B cell (primary cell): Measurements from ENCODE around the gene RAI14. TPM values are rescaled to one million over a fixed set of nuclear protein-coding genes. Genes with fewer than 3 reads are reported as not detected.

Experiments
- ATAC-seq: fragments of 200-7000 bp; cut with Tn5 transposase; one replicate; pipeline ENCODE4 v1.10.0; 2021; ENCODE audit warnings: low read depth, mild to moderate bottlenecking, moderate number of reproducible peaks, moderate library complexity
- CTCF ChIA-PET: fragments of 350-600 bp; sonication (Branson Sonifier 250); formaldehyde crosslinking; loops from one replicate; lab custom pipeline; 2021; ENCODE audit warnings: antibody characterized with exemption, inconsistent platforms; lab: Charles Lee
- POLR2A ChIA-PET: fragments of 350-600 bp; sonication (Branson Sonifier 250); formaldehyde crosslinking; loops from one replicate; lab custom pipeline; 2021; ENCODE audit warnings: antibody characterized with exemption; lab: Charles Lee
- DNase-seq: peaks from one replicate; pipeline ENCODE4 v3.0.0; 2013
- H2AFZ ChIP-seq: 2 replicates; pipeline ENCODE4 v1.6.1; 2012; ENCODE audit warnings: mild to moderate bottlenecking, low read depth, low read length; ENCODE audit not compliant: insufficient read depth, poor library complexity, severe bottlenecking
- H3K27ac ChIP-seq, 2 donors: 1 replicate in 1 of 2; 2 replicates in 1 of 2; pipeline ENCODE4 v1.5.1; 2012 to 2013; ENCODE audit warnings: low read length in 2 of 2, mild to moderate bottlenecking in 2 of 2, moderate library complexity in 1 of 2
- H3K27me3 ChIP-seq, 4 experiments: fragments of 200-600 bp in 1 of 4; sonication (generic) in 1 of 4; replicated peaks in 1 of 4; 1 replicate in 2 of 4; 2 replicates in 2 of 4; pipeline versions ENCODE4 v1.6.1 to v1.7.0; 2013 to 2016; ENCODE audit warnings: low read length in 3 of 4, mild to moderate bottlenecking in 2 of 4, mixed read lengths in 1 of 4, moderate library complexity in 1 of 4; ENCODE audit not compliant: insufficient read depth in 4 of 4, control insufficient read depth in 3 of 4; ENCODE audit errors: control extremely low read depth in 1 of 4
- H3K36me3 ChIP-seq, 2 experiments: replicated peaks in 1 of 2; 1 replicate in 1 of 2; 2 replicates in 1 of 2; pipeline versions ENCODE4 v1.6.1 to v1.7.1; 2013; ENCODE audit warnings: low read length in 1 of 2; ENCODE audit not compliant: insufficient read depth in 2 of 2, control insufficient read depth in 1 of 2; ENCODE audit errors: control extremely low read depth in 1 of 2, extremely low read depth in 1 of 2
- H3K4me1 ChIP-seq, 2 donors: fragments of 200-600 bp in 1 of 2; sonication (generic) in 1 of 2; 1 replicate in 1 of 2; 2 replicates in 1 of 2; pipeline versions ENCODE4 v1.5.1 to v1.6.1; 2013 to 2017; ENCODE audit warnings: low read length in 2 of 2; ENCODE audit not compliant: control insufficient read depth in 2 of 2, insufficient read depth in 2 of 2
- H3K4me2 ChIP-seq: replicated peaks from 2 replicates; pipeline ENCODE3; 2012; ENCODE audit warnings: mild to moderate bottlenecking, low read depth, low read length; ENCODE audit not compliant: poor library complexity, severe bottlenecking
- H3K4me3 ChIP-seq, 5 experiments: fragments of 200-600 bp in 1 of 5; sonication (generic) in 1 of 5; 1 replicate in 3 of 5; 2 replicates in 2 of 5; pipeline versions ENCODE4 v1.5.1 to v1.7.0; 2011 to 2016; ENCODE audit warnings: low read length in 4 of 5, mild to moderate bottlenecking in 4 of 5, low read depth in 2 of 5, control low read depth in 1 of 5, moderate library complexity in 1 of 5; ENCODE audit not compliant: insufficient read depth in 1 of 5; ENCODE audit errors: control extremely low read depth in 1 of 5, extremely low read depth in 1 of 5
- H3K79me2 ChIP-seq: fragments of 200-600 bp; sonication (generic); one replicate; pipeline ENCODE4 v1.6.0; 2016; ENCODE audit warnings: low read length; ENCODE audit not compliant: control insufficient read depth, insufficient read depth
- H3K9ac ChIP-seq: fragments of 200-600 bp; sonication (generic); 2 replicates; pipeline ENCODE4 v1.6.1; 2017; ENCODE audit warnings: mild to moderate bottlenecking, low read length, moderate library complexity
- H3K9me3 ChIP-seq, 3 donors: one replicate each; pipeline versions ENCODE4 v1.6.1 to v1.7.1; 2013; ENCODE audit warnings: low read length in 2 of 3; ENCODE audit not compliant: control insufficient read depth in 2 of 3, insufficient read depth in 1 of 3; ENCODE audit errors: control extremely low read depth in 1 of 3
- H4K20me1 ChIP-seq: 2 replicates; pipeline ENCODE4 v1.6.0; 2012; ENCODE audit warnings: mild to moderate bottlenecking, low read length; ENCODE audit not compliant: insufficient read depth, control insufficient read depth, poor library complexity, severe bottlenecking
- H3K27ac Mint-ChIP-seq: one replicate; pipeline ENCODE4 v1.8.0; 2021; ENCODE audit warnings: mixed read lengths
- H3K27me3 Mint-ChIP-seq: one replicate; pipeline ENCODE4 v1.8.0; 2021; ENCODE audit warnings: mixed read lengths
- H3K4me1 Mint-ChIP-seq: one replicate; pipeline ENCODE4 v1.8.0; 2021; ENCODE audit warnings: mixed read lengths
- H3K4me3 Mint-ChIP-seq: one replicate; pipeline ENCODE4 v1.8.0; 2021; ENCODE audit warnings: mixed read lengths
- H3K9me3 Mint-ChIP-seq: one replicate; pipeline ENCODE4 v1.8.0; 2022; ENCODE audit warnings: mixed read lengths; ENCODE audit not compliant: insufficient read depth
- CTCF ChIP-seq: fragments of 200-600 bp; IDR thresholded peaks from one replicate; pipeline ENCODE4 v1.8.0; 2022; ENCODE audit warnings: antibody characterized with exemption, mild to moderate bottlenecking
- EZH2 ChIP-seq: IDR thresholded peaks from 2 replicates; pipeline ENCODE4 v1.6.1; 2012; ENCODE audit warnings: borderline replicate concordance, low read depth, mild to moderate bottlenecking, moderate library complexity, low read length; ENCODE audit not compliant: insufficient read depth, poor library complexity, severe bottlenecking
- WGBS: methylation state at CpG from one replicate; pipeline ENCODE4 v1.1.5; 2013; ENCODE audit warnings: missing lambda C conversion rate; ENCODE audit not compliant: insufficient coverage; 5-methylcytosine and 5-hydroxymethylcytosine counted together
- intact Hi-C: fragments of 100-400 bp; cut with micrococcal nuclease; formaldehyde crosslinking; loops from one replicate; pipeline ENCODE4 v1.10.0; 2022
- polyA plus RNA-seq: library from polyadenylated mRNA; depleted of rRNA; stranded (reverse); fragments of >200 nt; gene quantifications from 2 replicates; pipeline ENCODE4 v1.2.3, GENCODE V29; 2012
- total RNA-seq, 2 donors: library from RNA; stranded (reverse); fragments of 120-200 nt in 1 of 2; gene quantifications; 1 replicate in 1 of 2; 2 replicates in 1 of 2; pipeline versions ENCODE4 v1.2.3 to v1.2.4, GENCODE V29; 2013 to 2022

RAI14 gene
- total and polyA plus RNA-seq, 2 donors (not counting 1 experiment from before 2014, with no cell fraction given), result 0.55 to 1.9 TPM

GRCh38 chr5:34755926-34756325, 99.8 kb downstream of the RAI14 start:
- Histone ChIP-seq H3K36me3 (no peaks in the 10 kb centered on the region), H3K9ac (no peak overlapping the region), H3K27ac (no peak overlapping the region), H3K27me3 (no peaks in the 10 kb centered on the region), H4K20me1 (no peaks in the 10 kb centered on the region), H3K79me2 (no peaks in the 10 kb centered on the region), H3K4me3 (no peak overlapping the region), H3K9me3 (no peaks in the 10 kb centered on the region), H3K4me2 (no peak overlapping the region), H2AFZ (no peak overlapping the region), H3K4me1 (no peaks in the 10 kb centered on the region)
- no peak for TF ChIP-seq EZH2
- Mint-ChIP-seq H3K4me3 (no peak overlapping the region), H3K4me1 (peaks cover 2% of the 10 kb centered on the region), H3K27ac (no peak overlapping the region), H3K9me3 (no peaks in the 10 kb centered on the region), H3K27me3 (no peaks in the 10 kb centered on the region)
- ChIA-PET CTCF (no interaction called here), POLR2A (no interaction called here)
- intact Hi-C loops, result no loop called here
- DNase-seq (no peak), ATAC-seq (no peak)
- no CpG with 5 or more reads among the region's 4 CpGs for WGBS

- 95% methylated on average over 11 of the region's 20 CpGs for WGBS
- H4K20me1 ChIP-seq, result no peaks in the 10 kb centered on the region
- TF ChIP-seq CTCF (no peak), EZH2 (no peak)
- ATAC-seq, result no peak
- H3K79me2 ChIP-seq, result no peaks in the 10 kb centered on the region
- POLR2A ChIA-PET, result no interaction called here
- intact Hi-C loops, result no loop called here
- no peaks in the 10 kb centered on the region for H3K4me1 ChIP-seq
- CTCF ChIA-PET, result no interaction called here
- no peak for DNase-seq
- Mint-ChIP-seq H3K27ac (no peak overlapping the region), H3K4me1 (peaks cover 2% of the 10 kb centered on the region), H3K4me3 (no peak overlapping the region), H3K27me3 (no peaks in the 10 kb centered on the region), H3K9me3 (no peaks in the 10 kb centered on the region)
- H3K36me3 ChIP-seq, result no peaks in the 10 kb centered on the region
- no peaks in the 10 kb centered on the region for H3K27me3 ChIP-seq
- H3K4me2 ChIP-seq, result no peak overlapping the region
- no peak overlapping the region for H3K9ac ChIP-seq
- no peaks in the 10 kb centered on the region for H3K9me3 ChIP-seq
- no peak overlapping the region for H3K27ac ChIP-seq
- no peak overlapping the region for H3K4me3 ChIP-seq
- no peak overlapping the region for H2AFZ ChIP-seq
Observed at GRCh38 chr5:34756781-34757624, 100.9 kb downstream of the RAI14 start.
